ENCODE results near the gene OR7G2. TPM values are rescaled to one million over a fixed set of nuclear protein-coding genes. Genes with fewer than 3 reads are reported as not detected.
A peak's percentile ranks its signal among the peaks of the same experiment; 100 is the strongest.

OR7G2 gene
- not detected in 2 replicates for total RNA-seq

- DNase-seq (ENCODE audit: low spot score), result no peak
- H3K4me1 Mint-ChIP-seq (ENCODE audit: low read depth), result no peaks in the 10 kb centered on the region
- no peak within 1 kb of the TSS for H3K27ac Mint-ChIP-seq
- intact Hi-C loops (cut with micrococcal nuclease), result no loop called here
- H3K36me3 Mint-ChIP-seq (ENCODE audit: low read depth), result no peaks in the 10 kb centered on the region
- H3K27me3 Mint-ChIP-seq (ENCODE audit: low read depth), result no peaks in the 10 kb centered on the region
- no peak within 1 kb of the TSS for H3K4me3 Mint-ChIP-seq (ENCODE audit: low read depth)
- no peaks in the 10 kb centered on the region for H3K9me3 Mint-ChIP-seq
Measured at GRCh38 chr19:9107375-9107774, at the start of gene OR7G2. TSS of gene OR7G2 (minus strand) at chr19:9107475. CDS start at chr19:9103243, 4,232 bp downstream.

DNA sequence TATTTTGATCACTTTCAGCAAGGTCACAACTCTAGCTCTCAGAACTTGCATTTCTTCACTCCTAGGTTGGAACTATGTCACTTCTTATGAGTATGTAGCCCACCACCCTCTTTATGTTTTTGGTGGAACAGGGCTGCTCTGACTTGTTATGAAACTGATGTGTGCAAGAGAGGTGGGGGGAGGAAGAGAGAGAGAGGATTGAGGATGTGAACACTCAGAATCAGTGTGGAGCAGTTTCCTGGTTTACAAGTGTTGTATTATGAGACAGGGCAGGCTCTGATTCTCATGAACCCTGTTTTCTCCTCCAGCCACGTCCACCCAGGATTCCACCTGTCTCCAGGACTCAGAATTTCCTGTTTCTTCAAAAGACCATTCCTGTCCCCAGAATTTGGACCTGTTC is 49.0 kb upstream of the OR7G2 start:
- Mint-ChIP-seq H3K9me3 (peaks cover 76% of the 10 kb centered on the region), H3K27me3 (ENCODE audit: low read depth) (no peaks in the 10 kb centered on the region), H3K4me1 (ENCODE audit: low read depth) (no peaks in the 10 kb centered on the region), H3K4me3 (ENCODE audit: low read depth) (no peak overlapping the region), H3K27ac (no peak overlapping the region), H3K36me3 (ENCODE audit: low read depth) (peaks cover 100% of the 10 kb centered on the region)
- DNase-seq (ENCODE audit: low spot score), result no peak
- intact Hi-C loops (cut with micrococcal nuclease), result no loop called here

DNA sequence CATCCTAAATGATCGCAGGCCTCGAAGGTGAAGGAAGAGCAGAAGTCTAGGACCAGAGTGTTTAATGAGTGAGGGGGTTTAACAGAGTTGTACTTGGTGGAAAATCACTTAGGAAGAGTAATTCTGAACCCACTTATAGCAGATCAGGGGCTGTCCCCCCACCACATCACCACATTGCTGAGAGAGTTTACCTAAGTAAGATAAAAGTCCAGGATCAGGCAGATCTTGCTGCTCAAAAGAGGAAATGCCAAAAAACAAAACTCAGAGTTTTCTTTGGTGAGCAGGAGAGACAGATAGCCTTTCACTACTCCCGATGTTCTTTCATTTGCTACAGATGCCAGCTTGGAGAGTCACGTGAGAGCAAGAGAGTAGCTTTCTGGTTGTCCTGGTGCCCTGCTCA is 48.3 kb upstream of the OR7G2 start:
- Mint-ChIP-seq H3K36me3 (ENCODE audit: low read depth) (peaks cover 100% of the 10 kb centered on the region), H3K4me1 (ENCODE audit: low read depth) (no peaks in the 10 kb centered on the region), H3K27ac (no peak overlapping the region), H3K9me3 (peaks cover 76% of the 10 kb centered on the region), H3K27me3 (ENCODE audit: low read depth) (no peaks in the 10 kb centered on the region), H3K4me3 (ENCODE audit: low read depth) (no peak overlapping the region)
- no peak for DNase-seq (ENCODE audit: low spot score)
- intact Hi-C loops (cut with micrococcal nuclease), result no loop called here

DNA sequence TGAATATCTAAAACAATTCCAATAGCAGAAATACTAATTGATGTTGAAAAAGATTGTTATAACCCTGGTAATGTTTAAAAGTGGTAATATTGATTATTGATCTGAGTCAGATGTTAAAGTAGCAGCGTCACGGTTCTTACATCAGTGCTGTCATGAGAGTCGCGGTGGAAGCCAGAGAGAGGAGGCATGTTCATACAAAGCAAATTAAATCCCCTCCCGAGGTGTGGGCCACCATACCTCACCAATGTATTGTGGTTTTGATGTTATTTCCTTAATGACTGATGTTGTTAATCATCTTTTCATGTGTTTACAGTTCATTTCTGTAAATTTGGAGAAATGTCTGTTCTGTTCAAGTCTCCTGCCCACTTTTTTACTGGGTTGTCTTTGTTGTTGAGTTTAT is 44.1 kb upstream of the OR7G2 start:
- Mint-ChIP-seq H3K4me3 (ENCODE audit: low read depth) (no peak overlapping the region), H3K27ac (no peak overlapping the region), H3K36me3 (ENCODE audit: low read depth) (peaks cover 99% of the 10 kb centered on the region), H3K27me3 (ENCODE audit: low read depth) (no peaks in the 10 kb centered on the region), H3K9me3 (peaks cover 87% of the 10 kb centered on the region), H3K4me1 (ENCODE audit: low read depth) (no peaks in the 10 kb centered on the region)
- DNase-seq (ENCODE audit: low spot score), result no peak
- intact Hi-C loops (cut with micrococcal nuclease), result no loop called here

- Mint-ChIP-seq H3K4me1 (ENCODE audit: low read depth) (no peaks in the 10 kb centered on the region), H3K9me3 (peaks cover 85% of the 10 kb centered on the region), H3K4me3 (ENCODE audit: low read depth) (no peak overlapping the region), H3K27me3 (ENCODE audit: low read depth) (no peaks in the 10 kb centered on the region), H3K27ac (no peak overlapping the region), H3K36me3 (ENCODE audit: low read depth) (peaks cover 97% of the 10 kb centered on the region)
- intact Hi-C loops (cut with micrococcal nuclease), result no loop called here
- DNase-seq (ENCODE audit: low spot score), result no peak
Measured at GRCh38 chr19:9150650-9151049, 43.4 kb upstream of the OR7G2 start.

- Mint-ChIP-seq H3K9me3 (peaks cover 85% of the 10 kb centered on the region), H3K27me3 (ENCODE audit: low read depth) (no peaks in the 10 kb centered on the region), H3K36me3 (ENCODE audit: low read depth) (peaks cover 97% of the 10 kb centered on the region), H3K4me3 (ENCODE audit: low read depth) (no peak overlapping the region), H3K4me1 (ENCODE audit: low read depth) (no peaks in the 10 kb centered on the region), H3K27ac (no peak overlapping the region)
- intact Hi-C loops (cut with micrococcal nuclease), result no loop called here
- no peak for DNase-seq (ENCODE audit: low spot score)
Measured at GRCh38 chr19:9149997-9150396, 42.7 kb upstream of the OR7G2 start.

DNA sequence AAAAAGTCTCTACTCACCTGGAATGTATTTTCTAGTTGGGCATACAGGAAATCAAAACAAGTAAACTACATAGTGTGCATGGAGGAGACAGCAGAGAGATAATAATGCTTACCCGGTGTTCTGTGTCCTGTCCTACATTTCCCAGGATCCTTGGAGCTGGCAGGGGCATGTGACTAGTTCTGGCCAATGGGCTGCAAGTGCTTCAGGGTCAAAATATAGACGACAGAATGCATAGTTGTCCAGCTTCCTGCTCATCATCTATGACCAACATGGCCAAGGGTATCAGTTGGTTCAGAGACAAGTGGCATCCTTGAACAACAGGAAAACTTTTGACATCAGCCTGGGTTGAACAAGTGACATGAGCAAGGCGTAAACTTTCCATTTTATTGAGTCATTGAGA is 41.4 kb upstream of the OR7G2 start:
- Mint-ChIP-seq H3K36me3 (ENCODE audit: low read depth) (peaks cover 97% of the 10 kb centered on the region), H3K4me3 (ENCODE audit: low read depth) (no peak overlapping the region), H3K4me1 (ENCODE audit: low read depth) (no peaks in the 10 kb centered on the region), H3K27ac (no peak overlapping the region), H3K27me3 (ENCODE audit: low read depth) (no peaks in the 10 kb centered on the region), H3K9me3 (peaks cover 85% of the 10 kb centered on the region)
- DNase-seq (ENCODE audit: low spot score), result no peak
- intact Hi-C loops (cut with micrococcal nuclease), result no loop called here

GRCh38 chr19:9146882-9147281 is 39.6 kb upstream of the OR7G2 start:
- Mint-ChIP-seq H3K27ac (no peak overlapping the region), H3K36me3 (ENCODE audit: low read depth) (peaks cover 96% of the 10 kb centered on the region), H3K9me3 (peaks cover 88% of the 10 kb centered on the region), H3K4me3 (ENCODE audit: low read depth) (no peak overlapping the region), H3K4me1 (ENCODE audit: low read depth) (peaks cover 4% of the 10 kb centered on the region), H3K27me3 (ENCODE audit: low read depth) (no peaks in the 10 kb centered on the region)
- intact Hi-C loops (cut with micrococcal nuclease), result no loop called here
- no peak for DNase-seq (ENCODE audit: low spot score)

DNA sequence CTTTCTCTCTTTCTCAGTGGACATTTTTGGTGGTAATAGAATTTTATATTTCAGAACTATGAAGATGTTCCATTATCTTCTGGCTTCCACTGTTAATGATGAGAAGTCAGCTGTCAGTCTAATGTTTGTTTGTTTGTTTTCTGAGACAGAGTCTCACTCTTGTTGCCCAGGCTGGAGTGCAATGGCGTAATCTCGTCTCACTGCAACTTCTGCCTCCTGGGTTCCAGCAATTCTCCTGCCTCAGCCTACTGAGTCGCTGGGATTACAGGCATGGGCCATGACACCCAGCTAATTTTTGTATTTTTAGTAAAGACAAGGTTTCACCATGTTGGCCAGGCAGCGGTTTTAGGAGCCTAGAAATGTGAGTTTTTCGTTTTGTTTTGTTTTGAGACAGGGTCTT is 37.6 kb upstream of the OR7G2 start:
- Mint-ChIP-seq H3K4me1 (ENCODE audit: low read depth) (peaks cover 10% of the 10 kb centered on the region), H3K36me3 (ENCODE audit: low read depth) (peaks cover 89% of the 10 kb centered on the region), H3K9me3 (peaks cover 68% of the 10 kb centered on the region), H3K27ac (no peak overlapping the region), H3K4me3 (ENCODE audit: low read depth) (no peak overlapping the region), H3K27me3 (ENCODE audit: low read depth) (no peaks in the 10 kb centered on the region)
- no peak for DNase-seq (ENCODE audit: low spot score)
- intact Hi-C loops (cut with micrococcal nuclease), result loop anchor here (5.0 kb wide), 1 partner anchor 167 kb away; no protein-coding TSS in a partner anchor

DNA sequence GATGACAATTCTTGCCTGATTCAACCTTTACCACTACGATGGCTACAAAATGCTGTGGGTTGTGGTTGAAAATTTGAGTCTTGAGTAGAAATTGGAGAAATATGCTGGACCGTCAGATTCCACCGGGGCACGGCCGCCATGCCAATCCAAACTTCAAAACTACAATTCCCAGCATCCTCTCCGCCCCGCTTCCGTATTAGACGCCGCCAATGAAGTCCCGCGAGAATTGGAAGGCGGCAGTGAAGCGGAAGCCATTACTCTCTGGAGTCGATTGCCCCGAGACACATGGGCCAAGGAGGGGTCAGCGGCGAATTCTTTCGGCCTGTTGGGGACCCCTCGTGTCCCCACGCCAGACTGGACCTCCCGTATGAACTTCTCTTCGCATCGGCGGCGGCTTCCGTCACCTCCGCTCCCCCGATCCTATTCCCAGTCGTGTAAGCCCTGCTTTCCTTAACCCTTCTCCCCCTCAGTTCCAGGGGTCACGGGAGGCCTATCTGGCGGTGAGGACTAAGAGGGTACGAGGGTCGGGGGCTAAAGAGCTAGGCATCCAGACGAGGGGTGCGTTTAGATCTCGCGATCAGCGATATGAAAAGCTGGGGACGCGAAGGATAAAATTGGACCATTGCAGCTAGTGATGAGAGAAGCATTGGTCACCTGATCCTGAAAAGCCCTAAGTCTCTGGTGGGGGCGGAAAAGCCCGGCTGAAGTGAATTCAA is 33.0 kb upstream of the OR7G2 start, which contains the start of gene ZNF317:
TSS of gene ZNF317 (plus strand) at position 239 of the 716 bp plus-strand sequence. CDS start 15,620 bp downstream, outside the sequence.
- DNase-seq (ENCODE audit: low spot score), result peak; percentile 86
- Mint-ChIP-seq H3K27me3 (ENCODE audit: low read depth) (no peaks in the 10 kb centered on the region), H3K4me1 (ENCODE audit: low read depth) (peaks cover 17% of the 10 kb centered on the region), H3K9me3 (peaks cover 30% of the 10 kb centered on the region), H3K27ac (peak within 1 kb of the TSS; percentile 95), H3K4me3 (ENCODE audit: low read depth) (peak within 1 kb of the TSS; percentile 94), H3K36me3 (ENCODE audit: low read depth) (peaks cover 46% of the 10 kb centered on the region)
- intact Hi-C loops (cut with micrococcal nuclease), result loop anchor here (1.0 to 5.0 kb wide), 3 partner anchors 172 to 650 kb away; partner anchors contain the start of gene ZNF561

- DNase-seq (ENCODE audit: low spot score), result no peak
- peaks cover 39% of the 10 kb centered on the region for H3K36me3 Mint-ChIP-seq (ENCODE audit: low read depth)
- intact Hi-C loops (cut with micrococcal nuclease), result loop anchor here (1.0 to 5.0 kb wide), 3 partner anchors 173 to 651 kb away; partner anchors contain the start of gene ZNF561
- peak overlapping the region; percentile 95 for H3K27ac Mint-ChIP-seq
- no peaks in the 10 kb centered on the region for H3K27me3 Mint-ChIP-seq (ENCODE audit: low read depth)
- peaks cover 23% of the 10 kb centered on the region for H3K9me3 Mint-ChIP-seq
- H3K4me3 Mint-ChIP-seq (ENCODE audit: low read depth), result peak overlapping the region; percentile 94
- peaks cover 17% of the 10 kb centered on the region for H3K4me1 Mint-ChIP-seq (ENCODE audit: low read depth)
Measured at GRCh38 chr19:9139609-9140158, 32.4 kb upstream of the OR7G2 start.

DNA sequence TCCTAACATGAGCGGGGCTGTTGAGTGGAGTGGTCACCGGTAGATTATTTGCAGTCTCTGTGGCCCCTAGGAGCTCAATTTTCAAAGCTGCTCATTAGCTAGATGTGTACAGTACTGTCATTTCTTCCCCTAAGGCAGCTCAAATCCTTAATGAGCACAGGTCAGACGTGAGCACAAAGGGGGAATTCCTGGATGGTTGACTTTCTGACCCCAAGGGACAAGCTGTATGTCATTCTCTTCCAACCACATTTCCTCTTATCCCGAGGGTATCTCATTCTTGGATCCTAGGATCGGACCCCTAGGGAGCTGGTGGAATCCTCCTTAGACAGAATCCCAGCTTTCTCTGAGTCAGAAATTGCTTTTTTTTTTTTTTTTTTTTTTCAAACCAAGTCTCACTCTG is 25.1 kb upstream of the OR7G2 start:
- no peaks in the 10 kb centered on the region for H3K27me3 Mint-ChIP-seq (ENCODE audit: low read depth)
- H3K36me3 Mint-ChIP-seq (ENCODE audit: low read depth), result no peaks in the 10 kb centered on the region
- no peak overlapping the region for H3K4me3 Mint-ChIP-seq (ENCODE audit: low read depth)
- intact Hi-C loops (cut with micrococcal nuclease), result no loop called here
- no peaks in the 10 kb centered on the region for H3K9me3 Mint-ChIP-seq
- no peak for DNase-seq (ENCODE audit: low spot score)
- no peak overlapping the region for H3K27ac Mint-ChIP-seq
- peaks cover 6% of the 10 kb centered on the region for H3K4me1 Mint-ChIP-seq (ENCODE audit: low read depth)

- DNase-seq (ENCODE audit: low spot score), result no peak
- Mint-ChIP-seq H3K36me3 (ENCODE audit: low read depth) (no peaks in the 10 kb centered on the region), H3K27me3 (ENCODE audit: low read depth) (no peaks in the 10 kb centered on the region), H3K4me3 (ENCODE audit: low read depth) (no peak overlapping the region), H3K27ac (no peak overlapping the region), H3K4me1 (ENCODE audit: low read depth) (peaks cover 2% of the 10 kb centered on the region), H3K9me3 (no peaks in the 10 kb centered on the region)
- intact Hi-C loops (cut with micrococcal nuclease), result no loop called here
Measured at GRCh38 chr19:9130965-9131364, 23.7 kb upstream of the OR7G2 start.
